OCI-M1 (cell line): ENCODE results near the gene SLC25A40.
"Not testable (repeated sequence)": the region's sequence is repeated elsewhere in the genome, so short reads cannot be mapped to it uniquely, and the experiment has no call there.

ENCODE experiments used
- DNase-seq: peaks from one replicate; lab custom pipeline; 2025; lab: John Stamatoyannopoulos, UW

Gene SLC25A40, protein sequence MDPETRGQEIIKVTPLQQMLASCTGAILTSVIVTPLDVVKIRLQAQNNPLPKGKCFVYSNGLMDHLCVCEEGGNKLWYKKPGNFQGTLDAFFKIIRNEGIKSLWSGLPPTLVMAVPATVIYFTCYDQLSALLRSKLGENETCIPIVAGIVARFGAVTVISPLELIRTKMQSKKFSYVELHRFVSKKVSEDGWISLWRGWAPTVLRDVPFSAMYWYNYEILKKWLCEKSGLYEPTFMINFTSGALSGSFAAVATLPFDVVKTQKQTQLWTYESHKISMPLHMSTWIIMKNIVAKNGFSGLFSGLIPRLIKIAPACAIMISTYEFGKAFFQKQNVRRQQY

DNA sequence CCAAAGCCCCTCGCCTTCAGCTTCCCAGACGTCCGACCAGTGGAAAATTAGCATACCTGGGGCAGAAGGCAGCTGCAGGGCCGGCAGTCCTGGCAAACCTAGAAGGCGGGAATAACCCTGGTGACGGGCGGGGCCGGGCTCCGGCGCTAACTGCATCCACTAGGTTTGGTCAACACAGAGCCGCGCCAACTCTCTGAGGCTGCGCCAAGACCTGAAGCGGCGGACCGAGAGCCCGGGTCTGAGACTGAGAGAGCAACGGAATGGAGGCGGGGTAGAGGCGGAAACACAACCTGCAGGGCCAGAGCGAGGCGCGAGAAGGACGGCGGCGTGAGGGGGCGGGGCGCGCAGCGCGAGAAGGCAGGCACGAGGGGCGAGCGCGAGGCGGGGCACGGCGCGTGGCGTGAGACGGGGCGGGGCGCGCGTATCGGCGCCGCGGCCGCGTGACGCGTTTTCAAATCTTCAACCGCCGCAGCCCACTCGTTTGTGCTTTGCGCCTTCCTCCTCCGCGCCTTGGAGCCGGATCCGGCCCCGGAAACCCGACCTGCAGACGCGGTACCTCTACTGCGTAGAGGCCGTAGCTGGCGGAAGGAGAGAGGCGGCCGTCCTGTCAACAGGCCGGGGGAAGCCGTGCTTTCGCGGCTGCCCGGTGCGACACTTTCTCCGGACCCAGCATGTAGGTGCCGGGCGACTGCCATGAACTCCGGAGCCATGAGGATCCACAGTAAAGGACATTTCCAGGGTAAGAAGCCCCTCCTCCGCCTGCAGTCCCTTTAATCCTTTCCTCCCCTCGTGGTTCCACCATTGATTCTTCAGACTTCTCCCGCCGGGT is at the start of gene SLC25A40, which contains the start of gene DBF4:
Gene SLC25A40 (minus strand): TSS at position 321 of the 829 bp plus-strand sequence. CDS start 17,633 bp downstream, outside the sequence.
Gene DBF4 (plus strand): TSS at position 454 of the 829 bp plus-strand sequence. CDS start 240 bp downstream, at position 694.
- DNase-seq = peak; percentile 99

DNA sequence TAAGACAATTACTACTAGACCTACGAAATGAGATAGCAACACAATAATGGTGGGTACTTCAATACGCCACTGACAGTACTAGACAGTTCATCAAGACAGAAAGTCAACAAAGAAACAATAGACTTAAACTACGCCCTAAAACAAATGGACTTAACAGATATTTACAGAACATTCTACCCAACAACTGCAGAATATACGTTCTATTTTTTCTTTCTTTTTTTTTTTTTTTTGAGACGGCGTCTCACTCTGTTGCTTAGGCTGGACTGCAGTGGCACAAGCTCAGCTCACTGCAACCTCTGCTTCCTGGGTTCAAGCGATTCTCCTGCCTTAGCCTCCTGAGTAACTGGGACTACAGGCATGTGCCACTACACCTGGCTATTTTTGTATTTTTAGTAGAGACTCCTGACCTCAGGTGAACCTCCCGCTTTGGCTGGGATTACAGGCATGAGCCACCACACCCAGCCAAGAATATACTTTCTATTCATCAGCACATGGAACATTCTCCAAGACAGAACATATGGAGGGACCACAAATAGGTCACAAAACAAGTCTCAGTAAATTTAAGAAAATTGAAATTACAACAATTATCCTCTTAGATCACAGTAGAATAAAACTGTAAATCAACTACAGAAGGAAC is 46.7 kb upstream of the SLC25A40 start:
- not testable (repeated sequence) for DNase-seq

DNA sequence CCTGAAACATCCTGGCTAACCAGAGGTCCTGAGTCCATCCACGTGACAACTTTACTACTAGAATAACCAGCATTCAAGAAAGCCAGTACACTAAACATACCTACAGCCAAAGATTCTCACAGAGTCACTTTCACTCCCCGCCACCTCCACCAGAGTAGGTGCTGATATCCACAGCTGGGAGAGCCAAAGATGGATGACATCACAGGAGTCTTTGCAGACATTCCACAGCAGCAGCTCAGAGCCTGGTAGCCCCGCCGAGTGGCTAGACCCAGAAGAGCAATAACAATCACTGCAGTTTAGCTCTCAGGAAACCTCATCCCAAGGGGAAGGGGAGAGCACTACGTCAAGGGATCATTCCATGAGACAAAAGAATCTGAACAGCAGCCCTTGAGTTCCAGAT is 44.4 kb upstream of the SLC25A40 start:
- DNase-seq = no peak

DNA sequence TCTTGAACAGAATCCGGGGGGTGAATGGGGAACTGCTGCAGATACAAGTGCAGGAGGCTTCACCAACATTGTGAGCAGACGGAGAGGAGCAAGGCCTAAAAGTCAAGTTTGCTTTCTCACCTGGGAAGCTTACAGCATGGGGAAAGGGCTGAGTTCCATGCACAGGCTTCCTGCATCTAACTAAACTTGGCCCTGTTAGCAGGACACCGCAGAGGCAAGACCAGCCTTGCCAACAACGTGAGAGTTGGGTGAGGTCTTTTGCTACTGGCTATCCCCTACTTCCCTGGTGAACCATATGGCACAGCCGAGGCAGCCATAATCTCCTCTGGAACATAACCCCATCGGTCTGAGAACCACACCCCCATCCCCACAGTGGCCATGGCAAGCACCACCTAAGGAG is 43.7 kb upstream of the SLC25A40 start:
- DNase-seq = no peak

DNA sequence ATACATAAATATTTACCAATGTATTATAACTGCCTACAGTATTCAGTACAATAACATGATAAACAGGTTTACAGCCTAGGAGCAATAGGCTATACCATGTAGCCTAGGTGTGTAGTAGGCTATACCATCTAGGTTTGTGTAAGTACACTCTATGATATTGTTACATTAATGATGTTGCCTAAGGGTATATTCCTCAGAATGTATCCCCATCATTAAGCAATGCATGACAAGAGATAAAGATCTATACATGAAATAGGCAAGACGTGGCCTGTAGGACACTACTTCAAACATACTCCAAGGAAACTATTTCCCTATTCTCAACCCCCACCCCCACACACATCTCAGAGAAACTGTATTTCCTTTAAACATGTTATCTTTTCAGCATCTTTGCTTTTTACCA is 42.6 kb upstream of the SLC25A40 start:
- no peak for DNase-seq

DNA sequence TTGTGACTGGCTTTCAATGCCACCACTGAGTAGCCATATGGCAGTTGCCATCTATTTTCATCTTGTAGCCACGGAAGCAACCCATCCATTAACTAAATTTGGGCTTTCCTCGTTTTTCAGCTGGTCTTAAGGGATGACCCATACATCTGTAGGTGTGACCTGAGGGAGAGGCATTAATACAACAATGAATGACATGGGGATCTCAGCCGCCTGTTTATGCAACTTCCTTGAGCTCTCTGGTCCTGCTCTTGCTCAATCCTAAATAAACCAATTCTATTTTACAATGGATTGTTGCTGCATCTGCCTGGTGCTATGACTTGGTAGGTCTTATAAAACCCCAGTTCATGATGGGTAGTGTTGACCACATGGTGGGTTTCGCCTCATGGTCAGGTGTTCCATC is 36.0 kb upstream of the SLC25A40 start:
- DNase-seq = no peak

DNA sequence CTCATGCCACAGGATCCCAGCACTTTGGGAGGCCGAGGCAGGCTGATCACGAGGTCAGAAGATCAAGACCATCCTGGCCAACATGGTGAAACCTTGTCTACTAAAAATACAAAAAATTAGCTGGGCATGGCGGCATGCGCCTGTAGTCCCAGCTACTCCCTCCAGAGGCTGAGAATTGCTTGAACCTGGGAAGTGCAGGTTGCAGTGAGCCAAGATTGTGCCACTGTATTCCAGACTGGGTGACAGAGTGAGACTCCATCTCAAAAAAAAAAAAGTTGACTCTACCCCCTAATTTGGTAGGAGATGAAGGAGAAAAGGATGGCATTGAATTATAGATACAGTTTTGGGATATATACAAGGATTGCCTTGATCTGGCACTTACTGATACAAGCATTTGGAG is 32.7 kb upstream of the SLC25A40 start:
- not testable (repeated sequence) for DNase-seq

DNA sequence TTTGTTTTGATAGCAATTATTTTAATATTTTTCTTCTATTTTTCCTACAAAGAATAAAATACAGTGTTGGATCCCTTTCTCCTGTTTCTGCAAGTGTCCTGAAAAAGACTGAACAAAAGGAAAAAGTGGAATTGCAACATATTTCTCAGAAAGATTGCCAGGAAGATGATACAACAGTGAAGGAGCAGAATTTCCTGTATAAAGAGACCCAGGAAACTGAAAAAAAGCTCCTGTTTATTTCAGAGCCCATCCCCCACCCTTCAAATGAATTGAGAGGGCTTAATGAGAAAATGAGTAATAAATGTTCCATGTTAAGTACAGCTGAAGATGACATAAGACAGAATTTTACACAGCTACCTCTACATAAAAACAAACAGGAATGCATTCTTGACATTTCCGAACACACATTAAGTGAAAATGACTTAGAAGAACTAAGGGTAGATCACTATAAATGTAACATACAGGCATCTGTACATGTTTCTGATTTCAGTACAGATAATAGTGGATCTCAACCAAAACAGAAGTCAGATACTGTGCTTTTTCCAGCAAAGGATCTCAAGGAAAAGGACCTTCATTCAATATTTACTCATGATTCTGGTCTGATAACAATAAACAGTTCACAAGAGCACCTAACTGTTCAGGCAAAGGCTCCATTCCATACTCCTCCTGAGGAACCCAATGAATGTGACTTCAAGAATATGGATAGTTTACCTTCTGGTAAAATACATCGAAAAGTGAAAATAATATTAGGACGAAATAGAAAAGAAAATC is 31.2 kb upstream of the SLC25A40 start:
- DNase-seq = not testable (repeated sequence)

DNA sequence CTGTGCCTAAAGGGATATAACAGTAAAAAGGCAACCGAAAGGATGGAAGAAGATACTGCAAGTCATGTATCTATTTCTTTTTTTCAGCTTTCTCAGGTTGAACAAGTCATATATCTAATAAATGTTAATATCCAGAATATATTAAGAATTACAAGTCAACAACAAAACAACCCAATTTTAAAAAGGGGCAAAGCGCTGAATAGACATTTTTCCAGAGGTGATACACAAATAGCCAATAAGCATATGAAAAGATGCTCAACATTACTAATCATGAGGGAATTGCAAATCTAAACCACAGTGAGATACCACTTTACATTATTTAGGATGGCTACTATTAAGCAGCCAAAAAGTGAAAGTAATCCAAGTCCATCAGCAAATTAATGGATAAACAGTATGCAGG is 23.1 kb upstream of the SLC25A40 start:
- DNase-seq = no peak

DNA sequence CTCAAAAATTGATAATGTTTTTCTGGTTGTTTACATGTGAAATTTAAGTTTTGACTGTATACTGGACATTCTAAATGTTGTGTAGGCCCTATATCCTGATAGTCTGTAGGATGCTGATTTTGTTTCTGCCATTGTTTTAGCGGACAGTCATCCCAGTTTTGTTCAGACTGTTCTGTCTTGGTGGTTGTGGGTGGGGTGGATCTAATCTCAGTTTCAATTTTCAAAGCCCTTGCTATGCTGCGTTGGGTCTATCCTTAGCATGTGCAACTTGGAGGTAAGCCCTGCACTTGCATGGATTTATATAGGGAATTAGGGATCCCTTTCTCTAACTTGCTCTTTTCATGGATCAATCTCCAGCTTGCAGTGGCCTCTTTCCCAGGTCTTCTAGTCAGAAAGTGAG is 19.2 kb upstream of the SLC25A40 start:
- no peak for DNase-seq

DNA sequence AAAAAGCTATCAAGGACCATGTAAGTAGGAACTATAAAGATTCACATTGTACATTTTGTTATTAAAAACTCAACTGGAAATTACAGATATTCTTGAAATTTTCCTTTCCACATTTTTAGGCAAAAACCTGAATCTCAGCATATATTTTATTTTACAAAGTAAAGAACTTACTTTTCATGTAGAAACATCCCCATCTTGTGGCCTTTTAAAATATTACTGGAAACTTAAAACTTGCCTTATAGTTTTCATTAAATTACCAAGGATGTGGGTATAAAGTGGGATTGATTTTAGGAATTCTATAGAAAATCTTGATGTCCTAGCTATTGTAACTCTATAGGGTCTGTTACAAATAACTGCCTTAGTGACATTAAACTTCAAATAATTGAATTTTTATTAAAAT is 10.7 kb upstream of the SLC25A40 start:
- DNase-seq = peak; percentile 76

DNA sequence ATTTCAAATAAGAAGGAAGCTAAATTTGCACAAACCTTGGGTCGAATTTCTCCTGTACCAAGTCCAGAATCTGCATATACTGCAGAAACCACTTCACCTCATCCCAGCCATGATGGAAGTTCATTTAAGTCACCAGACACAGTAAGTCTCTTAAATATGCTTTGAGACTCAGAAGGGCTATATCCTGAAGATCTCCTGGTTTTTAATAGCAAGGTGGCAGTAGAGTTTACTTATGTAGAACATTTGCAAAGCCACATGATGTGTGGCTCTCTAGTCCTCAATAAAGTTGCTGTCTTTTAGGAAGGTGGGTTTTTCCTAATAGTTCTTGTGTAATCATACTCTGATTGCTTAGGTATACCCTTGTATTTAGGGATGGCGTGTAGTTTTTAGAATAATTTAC is 8.9 kb upstream of the SLC25A40 start:
- DNase-seq = peak; percentile 35

DNA sequence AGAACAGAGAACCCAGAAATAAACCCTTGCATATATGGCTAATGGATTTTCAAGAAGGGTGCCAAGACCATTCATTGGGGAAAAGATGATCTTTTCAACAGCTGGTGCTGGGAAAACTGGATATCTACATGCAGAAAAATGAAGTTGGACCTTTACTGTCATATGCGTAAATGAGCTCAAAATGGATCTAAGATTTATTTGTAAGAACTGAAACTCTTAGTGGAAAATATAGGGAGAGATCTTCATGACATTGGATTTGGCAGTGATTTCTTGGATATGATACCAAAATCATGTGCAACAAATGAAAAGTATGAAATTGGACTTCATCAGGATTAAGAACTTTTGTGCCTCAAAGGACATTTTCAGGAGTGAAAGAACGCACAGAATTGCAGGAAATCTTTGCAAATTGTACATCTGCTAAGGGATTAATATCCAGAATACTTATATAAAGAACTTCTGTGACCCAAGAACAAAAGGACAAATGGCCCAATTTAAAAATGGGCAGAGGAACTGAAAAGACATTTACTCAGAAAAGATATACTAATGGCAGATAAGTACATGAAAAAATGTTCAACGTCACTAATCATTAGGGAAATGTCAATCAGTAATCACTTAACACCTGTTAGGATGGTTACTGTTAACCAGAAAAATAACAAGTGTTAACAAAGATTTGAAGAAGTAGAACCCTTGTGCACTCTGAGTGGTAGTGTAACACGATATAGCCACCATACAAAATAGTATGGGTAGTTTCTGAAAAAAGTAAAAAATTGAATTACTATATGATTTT is 6.2 kb upstream of the SLC25A40 start:
- DNase-seq = no peak

DNA sequence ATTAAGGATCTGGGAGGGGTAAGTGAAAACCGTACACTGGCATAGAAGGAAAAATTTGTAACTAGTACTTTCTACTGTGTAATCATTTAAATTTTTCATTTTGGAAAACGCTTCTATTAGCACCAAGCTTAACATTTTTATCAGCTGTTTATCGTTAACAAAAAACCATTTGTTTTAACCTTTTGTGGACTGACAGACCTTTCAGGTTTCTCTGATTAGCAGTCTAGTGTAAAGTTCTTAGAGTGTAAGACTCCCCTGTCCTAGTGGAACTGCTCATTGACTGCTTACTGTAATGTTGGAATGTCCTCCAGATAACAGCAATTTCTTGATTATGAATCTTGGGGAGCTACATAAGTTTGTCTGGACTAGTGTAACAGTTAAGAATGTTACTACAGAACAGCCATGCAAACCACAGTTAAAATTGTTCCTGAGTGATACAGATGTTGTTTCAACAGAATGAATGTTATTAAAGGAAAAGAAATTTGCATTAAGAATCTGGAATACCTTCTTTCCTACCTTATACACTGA is 2.1 kb upstream of the SLC25A40 start:
- peak; percentile 40 for DNase-seq

DNA sequence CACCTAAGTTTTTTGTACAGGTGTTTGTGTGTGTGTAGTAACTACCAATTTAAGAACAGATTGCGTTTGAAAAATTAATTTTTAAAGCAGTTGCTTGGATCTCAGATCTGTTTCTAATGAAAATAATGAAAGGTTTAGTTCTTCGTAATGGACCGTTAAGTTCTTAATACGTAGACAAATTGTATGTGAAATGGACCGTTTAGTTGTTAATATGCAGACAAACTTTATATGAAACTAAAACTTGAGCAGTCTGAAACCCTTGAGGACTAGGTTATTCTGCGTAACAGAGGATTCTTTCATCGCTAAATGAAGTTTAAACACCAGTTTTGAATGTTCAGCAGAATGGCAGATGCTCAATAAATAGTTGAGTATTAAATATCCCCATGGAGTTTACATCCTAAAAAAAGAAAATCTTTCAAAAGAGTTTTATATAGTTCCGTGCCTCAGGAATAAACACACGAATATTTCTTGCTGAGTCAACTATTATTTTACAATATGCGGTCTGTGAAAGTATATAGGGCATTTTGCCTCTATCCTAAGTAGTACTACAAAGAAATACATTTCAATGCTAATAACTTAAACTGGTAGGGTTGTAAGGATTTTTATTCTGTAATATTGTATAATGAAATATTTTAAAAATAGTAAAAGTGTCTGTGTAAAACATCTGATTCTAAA is 1.3 kb upstream of the SLC25A40 start:
- DNase-seq = peak; percentile 59

DNA sequence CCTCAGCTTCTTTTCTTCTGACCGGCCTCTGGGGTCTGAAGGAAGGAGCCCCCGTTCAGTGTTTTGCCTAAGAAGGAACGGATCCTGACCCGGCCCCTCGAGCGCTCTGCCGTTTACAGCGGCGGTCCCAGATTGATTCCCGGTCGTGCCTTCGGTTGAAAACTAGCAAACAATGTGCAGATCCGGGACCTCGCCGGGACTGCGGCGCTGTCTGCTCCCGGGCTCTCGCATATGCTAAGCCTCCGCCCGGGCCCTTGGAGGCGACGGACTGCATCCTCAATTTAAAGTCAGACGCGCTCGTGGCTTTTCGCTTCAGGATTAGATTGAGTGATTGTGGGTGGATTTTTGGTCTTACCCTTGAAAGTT is 692 bp upstream of the SLC25A40 start:
- DNase-seq = peak; percentile 84

DNA sequence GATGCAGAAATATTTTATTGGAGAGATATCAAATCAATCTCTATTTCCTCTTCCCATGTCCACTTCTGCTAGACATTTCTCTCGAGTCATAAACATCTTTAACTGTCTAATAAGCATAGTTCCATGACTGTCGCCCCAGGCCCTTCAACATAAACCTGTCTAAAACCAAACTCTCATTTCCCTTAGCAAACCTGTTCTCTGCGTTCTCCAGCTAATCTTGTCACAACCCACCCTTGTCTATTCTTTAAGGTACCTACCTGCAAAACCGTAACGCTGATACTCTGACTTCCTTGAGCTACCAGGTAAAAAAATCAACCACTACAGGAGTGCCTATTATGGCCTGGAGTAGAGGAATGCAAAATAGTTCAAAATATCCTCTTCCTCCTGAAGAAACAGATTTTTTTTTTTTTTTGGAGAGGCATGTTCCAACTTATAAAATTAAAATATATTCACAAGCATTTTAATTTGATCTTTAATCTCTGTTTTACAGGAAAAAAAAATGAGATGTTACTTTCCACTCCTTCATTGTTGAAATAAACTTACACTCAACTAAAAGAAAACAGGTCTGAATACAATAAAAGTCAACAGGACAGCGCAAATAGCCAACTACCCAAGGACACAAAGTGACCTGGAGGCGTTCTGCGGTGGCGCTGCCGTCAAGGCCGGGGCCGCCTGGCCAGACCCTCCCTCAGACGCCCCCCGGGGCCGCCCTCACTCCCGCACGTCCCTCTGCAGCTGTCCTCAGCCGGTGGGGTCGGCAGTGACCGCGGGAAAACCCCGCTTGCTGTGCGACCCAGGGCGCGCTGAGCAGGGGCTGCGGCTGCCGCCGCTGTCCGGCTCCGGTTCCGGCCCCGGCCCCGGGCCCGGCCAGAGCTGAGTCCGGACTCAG is 765 bp downstream of the SLC25A40 start:
- peak; percentile 78 for DNase-seq

DNA sequence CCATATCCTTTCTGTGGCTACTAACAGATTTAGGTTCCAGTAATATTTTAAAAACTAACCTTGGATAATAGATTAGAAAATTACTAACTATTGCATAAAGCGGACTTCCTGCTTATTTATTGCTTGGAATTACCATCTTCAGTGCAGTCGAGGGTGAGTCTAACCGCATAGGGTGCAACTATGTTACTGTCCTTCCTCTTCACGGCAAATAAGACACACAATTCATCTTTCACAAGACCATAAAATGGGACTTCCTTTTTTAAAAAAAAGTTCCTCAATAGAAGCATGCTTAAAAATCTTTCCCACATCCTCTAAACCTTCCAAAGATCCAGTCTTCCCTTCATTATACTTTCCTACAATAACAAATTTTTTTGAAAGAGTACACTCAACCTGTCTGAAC is 2.1 kb downstream of the SLC25A40 start:
- DNase-seq = peak; percentile 86

DNA sequence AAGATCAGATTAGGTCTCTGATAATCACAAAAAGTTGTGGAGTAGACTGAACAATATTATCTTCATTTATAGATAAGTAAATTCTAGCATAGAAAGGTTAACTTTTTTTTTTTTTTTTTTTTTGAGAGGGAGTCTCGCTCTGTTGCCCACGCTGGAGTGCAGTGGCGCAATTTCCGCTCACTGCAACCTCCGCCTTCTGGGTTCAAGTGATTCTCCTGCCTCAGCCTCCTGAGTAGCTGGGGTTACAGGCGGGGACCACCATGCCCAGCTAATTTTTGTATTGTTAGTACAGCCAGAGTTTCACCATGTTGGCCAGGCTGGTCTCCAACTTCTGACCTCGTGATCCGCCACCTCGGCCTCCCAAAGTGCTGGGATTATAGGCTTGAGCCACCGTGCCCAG is 2.8 kb downstream of the SLC25A40 start:
- DNase-seq = not testable (repeated sequence)
